Measurements from ENCODE around the gene RPL27.
"Not testable (repeated sequence)": the region's sequence is repeated elsewhere in the genome, so short reads cannot be mapped to it uniquely, and the experiment has no call there.

Gene RPL27

DNA sequence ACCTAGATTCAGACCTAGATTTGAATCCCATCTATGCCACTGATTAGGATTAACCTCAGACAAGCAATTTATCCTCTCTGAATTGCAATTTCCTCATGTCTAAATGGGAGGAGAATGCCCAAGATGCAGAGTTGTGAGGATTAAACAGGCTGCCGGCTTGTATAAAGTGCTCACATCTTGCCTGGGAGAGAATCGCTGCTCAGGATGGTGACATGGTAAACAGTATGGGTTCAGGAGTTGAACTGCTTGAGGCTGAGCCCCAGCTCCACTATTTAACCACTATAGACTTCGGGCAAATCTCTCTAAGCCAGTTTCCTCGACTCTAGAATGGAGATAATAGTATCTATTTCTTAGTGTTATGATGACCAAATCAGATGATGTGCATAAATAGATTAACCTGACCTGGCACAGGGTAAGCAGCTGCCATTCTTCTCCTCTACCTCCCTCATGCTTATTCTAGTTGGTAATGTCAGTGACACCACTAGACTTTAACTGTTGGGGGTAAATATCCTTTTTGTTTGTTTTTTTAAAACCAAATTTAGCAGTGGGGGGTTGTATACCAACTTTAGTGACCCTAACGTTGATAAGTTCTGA, 732 bp upstream of the RPL27 start:
- ATAC-seq, result no peak

DNA sequence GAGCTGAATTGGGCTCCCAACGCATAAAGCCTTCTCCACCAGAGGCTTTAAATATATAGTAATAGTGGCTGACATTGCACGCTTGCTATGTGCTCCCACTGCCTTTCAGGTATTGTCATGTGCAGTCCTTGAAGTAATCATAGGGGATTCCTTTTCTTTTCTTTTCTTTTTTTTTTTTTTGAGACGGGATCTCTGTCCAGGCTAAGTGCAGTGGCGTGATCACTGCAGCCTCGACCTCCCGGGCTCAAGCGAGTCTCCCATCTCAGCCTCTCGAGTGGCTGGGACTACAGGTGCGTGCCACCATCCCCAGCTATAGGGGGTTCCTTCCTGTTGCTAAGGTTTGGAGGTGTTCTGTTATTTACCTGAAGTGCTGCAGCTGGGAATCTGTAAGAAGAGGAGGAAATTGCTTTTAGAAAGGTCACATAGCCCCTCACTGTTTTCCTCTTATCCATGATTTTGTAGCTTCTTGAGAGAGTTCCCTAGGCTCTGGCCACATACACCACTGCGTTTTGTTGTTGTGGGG, 845 bp downstream of the RPL27 start:
- no peak for ATAC-seq

DNA sequence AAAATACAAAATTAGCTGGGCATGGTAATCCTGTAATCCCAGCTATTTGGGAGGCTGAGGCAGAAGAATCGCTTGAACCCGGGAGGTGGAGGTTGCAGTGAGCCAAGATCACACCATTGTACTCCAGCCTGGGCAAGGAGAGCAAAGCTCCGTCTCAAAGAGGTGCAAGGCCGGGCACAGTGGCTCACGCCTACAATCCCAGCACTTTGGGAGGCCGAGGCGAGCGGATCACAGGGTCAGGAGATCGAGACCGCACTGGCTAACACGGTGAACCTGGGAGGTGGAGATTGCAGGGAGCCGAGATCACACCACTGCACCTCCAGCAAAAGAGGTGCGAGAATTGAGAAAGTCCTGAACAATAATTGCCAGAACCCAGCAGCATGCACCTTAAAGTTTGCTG, 2.7 kb downstream of the RPL27 start:
- not testable (repeated sequence) for ATAC-seq

- ATAC-seq, result no peak
These were observed 5.4 kb downstream of the RPL27 start for GRCh38 chr17:43003542-43004172.

GRCh38 chr17:43006639-43007551, 8.7 kb downstream of the RPL27 start, which contains the start of gene IFI35:
IFI35 (plus strand) TSS chr17:43006784; CDS start chr17:43006948, 164 bp downstream.
- ATAC-seq, result peak; percentile 98

DNA sequence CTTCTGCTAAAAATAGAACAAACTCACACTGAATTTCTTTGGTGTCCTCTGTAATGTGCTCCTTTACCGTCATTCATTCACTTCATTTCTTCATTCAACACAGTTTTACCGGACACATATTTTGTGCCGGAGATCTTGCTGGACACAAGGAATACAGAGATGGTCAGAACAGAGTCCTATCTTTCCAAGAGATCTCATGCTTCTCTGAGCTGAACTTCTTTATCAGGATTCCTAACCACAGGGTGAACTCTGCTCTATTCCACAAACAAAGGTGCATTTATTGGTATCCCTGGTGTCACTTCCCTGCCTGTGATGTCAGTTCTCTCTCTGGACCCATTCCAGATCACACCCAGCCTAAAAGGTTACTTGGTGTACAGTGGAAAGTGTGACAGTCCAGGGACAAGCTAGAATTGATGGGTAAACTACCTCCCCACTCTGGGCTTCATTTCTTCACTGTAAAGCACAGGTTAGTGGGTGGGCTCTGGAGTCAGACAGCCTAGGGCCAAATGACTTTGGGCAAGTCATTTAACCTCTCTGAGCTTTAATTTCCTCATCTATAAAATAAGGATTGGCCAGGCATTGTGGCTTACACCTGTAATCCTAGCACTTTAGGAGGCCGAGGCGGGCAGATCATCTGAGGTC, 12.6 kb downstream of the RPL27 start:
- ATAC-seq, result no peak

DNA sequence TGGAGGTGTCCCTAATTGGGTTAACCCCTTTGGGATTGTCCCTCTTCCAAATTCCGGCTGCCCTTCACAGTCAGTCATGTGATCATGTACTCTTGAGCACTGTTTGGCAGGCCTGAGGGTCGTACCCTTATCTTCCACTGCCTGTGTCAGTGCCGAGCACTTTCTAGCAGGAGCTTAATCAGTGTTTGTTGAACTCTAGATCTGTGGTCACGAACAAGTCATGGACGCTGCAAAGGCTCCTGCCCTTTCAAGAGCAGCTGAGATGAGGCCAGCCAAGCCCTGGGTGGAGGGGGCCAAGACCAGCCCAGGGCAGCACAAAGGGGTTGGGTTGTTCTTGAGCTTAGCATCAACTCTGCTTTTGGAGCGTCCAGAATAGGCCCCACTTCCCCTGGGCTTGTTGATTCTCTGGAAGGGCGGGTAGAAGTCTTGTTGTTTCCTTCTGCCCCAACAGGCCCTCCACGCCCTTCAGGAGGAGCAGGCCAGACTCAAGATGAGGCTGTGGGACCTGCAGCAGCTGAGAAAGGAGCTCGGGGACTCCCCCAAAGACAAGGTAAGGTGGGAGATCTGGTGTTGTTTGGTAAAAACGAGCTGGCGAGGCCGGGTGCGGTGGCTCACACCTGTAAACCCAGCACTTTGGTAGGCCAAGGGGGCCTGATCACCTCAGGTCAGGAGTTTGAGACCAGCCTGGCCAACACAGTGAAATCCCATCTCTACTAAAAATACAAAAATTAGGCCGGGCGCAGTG, 13.7 kb downstream of the RPL27 start:
- no peak for ATAC-seq

GRCh38 chr17:43013296-43013695, 15.1 kb downstream of the RPL27 start:
- ATAC-seq, result no peak

DNA sequence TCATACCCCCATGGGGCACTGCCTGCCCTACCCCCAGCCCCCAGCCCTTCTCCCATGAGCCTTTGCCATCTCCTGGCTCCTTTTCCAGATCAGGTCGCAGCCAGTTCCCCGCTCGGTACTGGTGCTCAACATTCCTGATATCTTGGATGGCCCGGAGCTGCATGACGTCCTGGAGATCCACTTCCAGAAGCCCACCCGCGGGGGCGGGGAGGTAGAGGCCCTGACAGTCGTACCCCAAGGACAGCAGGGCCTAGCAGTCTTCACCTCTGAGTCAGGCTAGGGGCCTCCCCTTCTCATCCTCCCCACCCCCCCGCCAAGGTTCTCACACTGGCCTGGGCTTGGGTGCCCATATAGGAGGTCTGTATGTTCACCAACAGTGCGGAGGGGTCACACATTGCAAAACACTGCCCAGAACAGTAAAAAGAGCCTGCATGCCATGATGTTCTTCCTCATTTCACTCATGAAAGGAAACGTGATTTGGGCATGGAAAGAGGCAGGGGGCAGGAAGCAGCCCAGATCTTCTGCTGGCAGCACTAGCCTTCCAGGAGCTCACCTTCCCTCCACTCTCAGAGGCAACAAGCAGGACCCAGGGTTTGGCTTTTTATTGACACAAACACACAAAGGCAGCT, 15.9 kb downstream of the RPL27 start:
- ATAC-seq, result no peak

DNA sequence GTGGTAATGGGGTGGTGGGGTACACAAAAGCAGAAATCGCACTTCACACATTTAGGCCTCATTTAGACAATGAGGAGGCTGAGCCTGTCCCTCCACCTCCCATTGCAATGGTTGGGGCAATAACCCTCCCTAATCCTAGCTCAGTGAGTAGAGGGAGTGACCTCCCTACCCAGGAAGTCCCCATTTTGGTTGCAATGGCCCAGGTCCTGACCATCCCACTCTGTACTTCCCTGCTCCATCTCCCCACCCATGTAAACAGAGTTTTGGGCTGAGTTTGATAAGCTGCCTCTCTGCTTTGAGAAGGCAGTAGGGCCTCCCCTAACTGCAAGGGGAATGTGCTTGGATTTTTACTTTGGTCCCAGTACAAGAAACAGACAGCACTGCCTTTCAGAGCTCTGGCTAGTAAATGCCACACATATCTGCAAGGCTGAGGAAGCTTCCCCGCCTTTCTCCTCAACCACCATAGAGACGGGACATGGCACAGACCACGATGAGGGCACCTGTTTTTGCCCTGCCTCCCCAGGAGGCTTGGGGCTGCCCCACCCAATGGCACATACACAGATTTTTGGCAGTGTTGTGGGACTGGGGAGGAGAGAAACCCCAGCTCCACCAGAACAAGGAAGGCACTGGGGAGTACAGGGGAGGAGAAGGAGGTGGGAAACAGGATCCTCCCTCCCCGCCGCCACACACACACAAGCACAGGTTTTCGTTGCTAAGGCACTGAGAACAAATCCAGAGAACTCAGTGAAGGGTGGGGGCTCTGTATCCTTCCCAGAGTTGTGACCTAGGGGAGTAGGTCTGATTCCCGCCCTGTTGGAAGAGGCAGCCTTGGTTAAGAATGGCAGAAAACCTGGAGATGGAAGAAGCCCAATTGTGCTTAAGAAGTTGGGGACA, 16.7 kb downstream of the RPL27 start:
- ATAC-seq, result no peak

- no peak for ATAC-seq
These were observed 17.4 kb downstream of the RPL27 start for GRCh38 chr17:43015579-43015978.

DNA sequence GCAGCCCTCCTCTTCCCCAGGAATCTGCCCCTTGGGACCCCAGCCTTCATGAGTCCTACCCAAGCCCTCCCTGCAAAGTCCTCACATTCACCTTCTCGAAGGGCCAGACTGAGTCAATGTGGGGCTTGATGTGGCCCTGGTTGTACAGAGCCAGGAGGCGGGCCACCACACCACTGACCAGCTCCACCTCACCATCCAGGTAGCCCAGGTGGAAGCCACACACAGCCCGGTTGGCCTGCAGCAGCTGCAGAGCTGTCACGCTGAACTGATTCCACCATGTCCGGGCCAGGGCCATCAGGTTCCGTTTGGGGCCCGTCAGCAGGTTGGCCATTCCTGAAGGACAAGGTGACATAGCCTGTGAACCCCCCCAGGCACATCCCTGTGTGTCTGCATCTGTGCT, 18.0 kb downstream of the RPL27 start:
- no peak for ATAC-seq

- peak in 1 of 2 donors; percentile 12 for ATAC-seq
These were observed 20.0 kb downstream of the RPL27 start for GRCh38 chr17:43018008-43018853.

DNA sequence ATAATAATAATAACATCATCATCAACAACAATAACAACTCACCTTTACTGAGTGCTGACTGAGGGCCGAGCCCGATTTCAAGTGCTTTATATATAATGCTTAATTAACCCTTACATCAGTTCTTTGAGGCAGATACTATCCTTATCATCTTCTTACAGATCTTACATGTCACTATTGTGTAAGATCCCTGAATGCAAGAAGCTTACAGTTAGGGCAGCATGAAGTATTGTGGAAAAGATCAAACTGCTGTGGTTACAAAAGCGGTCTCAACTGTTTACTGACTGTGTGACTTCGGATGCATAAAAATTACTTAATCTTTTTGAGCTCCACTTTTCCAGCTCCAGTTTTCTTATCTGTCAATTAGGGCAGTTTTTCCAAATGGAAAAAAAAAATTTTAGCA, 20.7 kb downstream of the RPL27 start:
- ATAC-seq, result no peak

- no peak for ATAC-seq
These were observed 21.2 kb downstream of the RPL27 start for GRCh38 chr17:43019418-43019817.

GRCh38 chr17:43020030-43020621, 21.9 kb downstream of the RPL27 start:
- ATAC-seq, result no peak

DNA sequence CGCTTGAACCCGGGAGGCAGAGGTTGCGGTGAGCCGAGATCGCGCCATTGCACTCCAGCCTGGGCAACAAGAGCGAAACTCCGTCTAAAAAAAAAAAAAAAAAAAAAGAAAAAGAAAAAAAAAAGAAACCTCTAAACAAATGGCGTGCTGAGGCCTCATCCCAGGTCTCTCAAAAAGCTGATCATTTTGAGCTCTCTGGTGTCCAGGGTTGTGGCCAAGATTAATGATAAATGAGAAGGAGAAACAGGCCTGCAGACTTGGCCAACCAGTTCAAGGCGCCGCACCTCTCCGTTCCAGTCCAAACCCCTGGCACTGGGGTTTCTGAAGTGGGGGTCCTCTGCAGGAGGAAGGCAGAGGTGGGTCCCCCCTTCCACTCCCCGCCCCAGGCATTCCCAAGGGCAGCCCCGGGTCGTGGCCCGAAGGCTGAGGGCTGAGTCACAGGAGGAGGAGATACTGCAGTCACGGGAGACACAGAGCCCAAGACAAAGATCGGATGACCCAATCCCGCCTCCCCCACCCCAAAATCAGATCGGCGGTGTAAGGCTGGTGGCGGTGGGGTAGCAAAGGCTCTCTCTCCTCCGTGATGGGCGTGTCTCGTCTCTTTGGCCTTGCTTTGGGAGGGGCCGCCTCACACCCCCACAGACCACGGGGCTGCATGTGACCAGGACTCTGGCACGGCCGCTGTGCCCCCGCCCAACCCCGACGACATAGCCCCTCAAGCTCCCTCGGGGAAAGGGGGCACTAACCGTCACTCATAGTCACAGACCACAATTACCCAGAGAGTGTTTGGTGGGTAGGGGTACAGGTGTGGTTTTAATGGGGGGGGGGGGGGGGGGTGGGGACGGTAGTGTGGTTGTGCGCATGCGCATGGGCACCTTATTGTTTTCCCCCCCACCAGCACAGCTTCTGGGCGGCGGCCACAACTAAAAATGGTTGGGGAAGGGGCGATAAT, 22.8 kb downstream of the RPL27 start:
- no peak for ATAC-seq

All from activated CD4-positive, CD25-positive, alpha-beta regulatory T cell treated with anti-CD3 and anti-CD28 coated beads, Interleukin-2, amount 50 U/mL, for 24 hours (primary cell).